A549 (cell line): Measurements from ENCODE around the gene DENND5A. TPM values are rescaled to one million over a fixed set of nuclear protein-coding genes. Genes with fewer than 3 reads are reported as not detected.
A peak's percentile ranks its signal among the peaks of the same experiment; 100 is the strongest.

ENCODE experiments used
- ATAC-seq, 2 experiments: fragments of 200-7000 bp in 1 of 2; fragments of >200 bp in 1 of 2; cut with Nextera tagmentation in 1 of 2; cut with Tn5 transposase in 1 of 2; 3 replicates each; pipeline versions ENCODE4 v1.8.0 to v1.9.1; 2018 to 2020; ENCODE audit warnings: mild to moderate bottlenecking in 1 of 2, moderate library complexity in 1 of 2
- CTCF ChIA-PET: fragments of 300-600 bp; sonication (Branson Sonifier 250); formaldehyde crosslinking; extraction: SDS; loops from one replicate; lab custom pipeline; 2021; ENCODE audit warnings: antibody characterized with exemption, inconsistent platforms; lab: Yijun Ruan, JAX
- POLR2A ChIA-PET: fragments of 350-600 bp; formaldehyde crosslinking; extraction: SDS; loops from one replicate; lab custom pipeline; 2021; ENCODE audit warnings: antibody characterized with exemption, inconsistent platforms; lab: Yijun Ruan, JAX
- DNase-seq, 2 experiments: peaks; one replicate each; pipeline versions ENCODE4 v3.0.0 to v3.0.0-alpha.2; 2011 to 2016; ENCODE audit warnings: low read depth in 1 of 2, low spot score in 1 of 2
- FAIRE-seq: peaks from 2 replicates; lab custom pipeline; 2011; peaks lifted over from hg19 to GRCh38; lab: Jason Lieb, UNC
- H3K27ac ChIP-seq, 2 experiments: fragments of >200 bp; sonication (Bioruptor Twin); formaldehyde crosslinking; 3 replicates each; pipeline ENCODE4 v1.5.1; 2016 to 2017
- H3K4me1 ChIP-seq: fragments of >200 bp; sonication (Bioruptor Twin); formaldehyde crosslinking; 3 replicates; pipeline ENCODE4 v1.6.1; 2016
- H3K4me2 ChIP-seq: fragments of >200 bp; sonication (Bioruptor Twin); formaldehyde crosslinking; 3 replicates; pipeline ENCODE4 v1.6.1; 2016
- H3K4me3 ChIP-seq: fragments of >200 bp; sonication (Bioruptor Twin); formaldehyde crosslinking; 3 replicates; pipeline ENCODE4 v1.5.1; 2016
- H3K9me3 ChIP-seq: fragments of >200 bp; sonication (Bioruptor Twin); formaldehyde crosslinking; 3 replicates; pipeline ENCODE4 v1.6.1; 2016
- CEBPB ChIP-seq, 2 experiments: fragments of >200 bp in 1 of 2; sonication (Bioruptor Twin) in 1 of 2; formaldehyde crosslinking in 1 of 2; IDR thresholded peaks; 2 replicates each; pipeline ENCODE4 v1.6.1; 2012 to 2016
- FOSL2 ChIP-seq, 2 experiments: fragments of 450-650 bp in 1 of 2; fragments of >200 bp in 1 of 2; sonication (Bioruptor Twin) in 1 of 2; formaldehyde crosslinking; IDR thresholded peaks; 2 replicates each; pipeline versions ENCODE4 v1.5.0 to v1.6.1; 2016 to 2020; ENCODE audit warnings: mild to moderate bottlenecking in 1 of 2, moderate library complexity in 1 of 2
- GATA3 ChIP-seq: IDR thresholded peaks from 2 replicates; pipeline ENCODE4 v1.6.1; 2012; ENCODE audit warnings: borderline replicate concordance
- KDM1A ChIP-seq: fragments of 200-600 bp; sonication (generic); IDR thresholded peaks from 2 replicates; pipeline ENCODE4 v1.6.1; 2016; ENCODE audit warnings: low read depth, mild to moderate bottlenecking
- KDM5A ChIP-seq: fragments of 200-600 bp; sonication (generic); IDR thresholded peaks from 2 replicates; pipeline ENCODE4 v1.6.1; 2016; ENCODE audit warnings: antibody characterized with exemption, mild to moderate bottlenecking
- MAFK ChIP-seq: fragments of 450-650 bp; IDR thresholded peaks from 2 replicates; pipeline ENCODE4 v1.6.1; 2014; ENCODE audit not compliant: partially characterized antibody
- MYC ChIP-seq: IDR thresholded peaks from 2 replicates; pipeline ENCODE4 v1.6.1; 2012; ENCODE audit warnings: mild to moderate bottlenecking, inconsistent platforms, low read length, improper control_type of control experiment, borderline replicate concordance
- PHF8 ChIP-seq: fragments of 200-600 bp; sonication (generic); IDR thresholded peaks from 2 replicates; pipeline ENCODE4 v1.6.1; 2016; ENCODE audit warnings: low read depth, mild to moderate bottlenecking, antibody characterized with exemption, moderate library complexity, borderline replicate concordance
- RNF2 ChIP-seq: fragments of 200-600 bp; sonication (generic); IDR thresholded peaks from 2 replicates; pipeline ENCODE4 v1.6.1; 2016; ENCODE audit warnings: low read depth, mild to moderate bottlenecking, antibody characterized with exemption, moderate library complexity, borderline replicate concordance
- SMC3 ChIP-seq: fragments of >200 bp; sonication (Bioruptor Twin); formaldehyde crosslinking; IDR thresholded peaks from 3 replicates; pipeline ENCODE4 v1.6.1; 2018; ENCODE audit warnings: inconsistent platforms
- SREBF2 ChIP-seq: fragments of 450-650 bp; IDR thresholded peaks from 2 replicates; pipeline ENCODE4 v1.6.1; 2014; ENCODE audit warnings: mild to moderate bottlenecking, moderate library complexity
- TFCP2L1 ChIP-seq: fragments of 250-450 bp; sonication (Bioruptor Pico); IDR thresholded peaks from 2 replicates; pipeline ENCODE4 v1.5.0; 2021; ENCODE audit warnings: mild to moderate bottlenecking
- TP53 ChIP-seq: fragments of 250-450 bp; sonication (Bioruptor Pico); IDR thresholded peaks from 2 replicates; pipeline ENCODE4 v1.5.0; 2021; ENCODE audit warnings: mild to moderate bottlenecking, moderate library complexity
- ZC3H11A ChIP-seq: fragments of 450-650 bp; IDR thresholded peaks from 2 replicates; pipeline ENCODE4 v1.6.1; 2014; ENCODE audit warnings: antibody characterized with exemption, mild to moderate bottlenecking
- WGBS: methylation state at CpG from one replicate; pipeline ENCODE4 v1.1.6; 2017; ENCODE audit errors: missing lambda C conversion rate; 5-methylcytosine and 5-hydroxymethylcytosine counted together
- polyA plus RNA-seq, 4 experiments: library from polyadenylated mRNA; depleted of rRNA in 3 of 4; stranded (reverse); fragments of >200 nt; fragmentation: RNase III in 1 of 4; extraction: RNeasy Plus Mini Kit Qiagen cat#74134 plus additional on column Dnase treatment in 1 of 4; gene quantifications; 2 replicates in 3 of 4; 3 replicates in 1 of 4; pipeline ENCODE4 v1.2.3, GENCODE V29; 2011 to 2017
- TF ChIP-seq, protein P1 (sequence below): IDR thresholded peaks from 2 replicates; pipeline ENCODE4 v1.6.1; 2012
- TF ChIP-seq, protein P2 (sequence below): fragments of >200 bp; sonication (Bioruptor Twin); formaldehyde crosslinking; IDR thresholded peaks from 2 replicates; pipeline ENCODE4 v1.6.1; 2016
- TF ChIP-seq, protein P3 (sequence below): IDR thresholded peaks from 2 replicates; pipeline ENCODE4 v1.6.1; 2012; ENCODE audit warnings: low read depth, borderline replicate concordance
- TF ChIP-seq, protein P4 (sequence below): fragments of 200-600 bp; sonication (generic); IDR thresholded peaks from 2 replicates; pipeline ENCODE4 v1.6.1; 2016; ENCODE audit warnings: antibody characterized with exemption, mild to moderate bottlenecking, moderate library complexity

DENND5A gene
- polyA plus RNA-seq, 2 of the 4 experiments (the other 2 are of a cell fraction): 36.6 to 88.7 TPM

GRCh38 chr11:9301720-9302119 is 36.6 kb upstream of the DENND5A start:
- no peak overlapping the region for H3K4me2 ChIP-seq
- WGBS: 90% methylated on average over 7 of the region's 10 CpGs
- H3K9me3 ChIP-seq: no peaks in the 10 kb centered on the region
- no peaks in the 10 kb centered on the region for H3K4me1 ChIP-seq
- H3K27ac ChIP-seq: no peak overlapping the region
- H3K4me3 ChIP-seq: no peak overlapping the region
- DNase-seq: no peak
- ChIA-PET CTCF (interaction anchor here (1.0 kb wide), 1 partner anchor 206 kb away, joined by 3 read pairs; no protein-coding TSS in a partner anchor), POLR2A (no interaction called here)
- ATAC-seq: no peak
- no peak for FAIRE-seq
- no peak for TF ChIP-seq ZC3H11A
- no peak for TF ChIP-seq MYC
- no peak for TF ChIP-seq KDM5A
- TF ChIP-seq TP53 (CRISPR knock-in tag): no peak
- TF ChIP-seq RNF2: no peak
- TF ChIP-seq, protein P1, sequence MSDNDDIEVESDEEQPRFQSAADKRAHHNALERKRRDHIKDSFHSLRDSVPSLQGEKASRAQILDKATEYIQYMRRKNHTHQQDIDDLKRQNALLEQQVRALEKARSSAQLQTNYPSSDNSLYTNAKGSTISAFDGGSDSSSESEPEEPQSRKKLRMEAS: no peak
- TF ChIP-seq, all 56 proteins: peak for 0

DNA sequence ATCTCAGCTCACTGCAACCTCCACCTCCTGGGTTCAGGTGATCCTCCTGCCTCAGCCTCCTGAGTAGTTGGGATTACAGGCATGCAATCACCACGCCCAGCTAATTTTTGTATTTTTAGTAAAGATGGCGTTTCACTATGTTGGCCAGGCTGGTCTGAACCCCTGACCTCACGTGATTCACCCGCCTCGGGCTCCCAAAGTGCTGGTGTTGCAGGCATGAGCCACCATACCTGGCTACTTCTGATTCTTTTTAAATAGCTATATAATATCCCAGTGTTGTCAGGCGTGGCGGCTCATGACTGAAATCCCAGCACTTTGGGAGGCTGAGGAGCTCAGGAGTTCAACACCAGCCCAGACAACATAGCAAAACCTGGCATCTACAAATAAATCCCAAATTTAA is 28.5 kb upstream of the DENND5A start:
- no peak for DNase-seq
- no peaks in the 10 kb centered on the region for H3K9me3 ChIP-seq
- no peak for FAIRE-seq
- TF ChIP-seq KDM1A (no peak), FOSL2 (IDR thresholded peaks at IDR 0.05) (no peak), FOSL2 (CRISPR knock-in tag; IDR thresholded peaks at IDR 0.05) (no peak), SMC3 (no peak), PHF8 (no peak), CEBPB (IDR thresholded peaks at IDR 0.05) (no peak)
- TF ChIP-seq, protein P2, sequence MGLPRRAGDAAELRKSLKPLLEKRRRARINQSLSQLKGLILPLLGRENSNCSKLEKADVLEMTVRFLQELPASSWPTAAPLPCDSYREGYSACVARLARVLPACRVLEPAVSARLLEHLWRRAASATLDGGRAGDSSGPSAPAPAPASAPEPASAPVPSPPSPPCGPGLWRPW: no peak
- TF ChIP-seq, protein P1: no peak
- TF ChIP-seq, protein P3, sequence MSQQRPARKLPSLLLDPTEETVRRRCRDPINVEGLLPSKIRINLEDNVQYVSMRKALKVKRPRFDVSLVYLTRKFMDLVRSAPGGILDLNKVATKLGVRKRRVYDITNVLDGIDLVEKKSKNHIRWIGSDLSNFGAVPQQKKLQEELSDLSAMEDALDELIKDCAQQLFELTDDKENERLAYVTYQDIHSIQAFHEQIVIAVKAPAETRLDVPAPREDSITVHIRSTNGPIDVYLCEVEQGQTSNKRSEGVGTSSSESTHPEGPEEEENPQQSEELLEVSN: no peak
- TF ChIP-seq, protein P4, sequence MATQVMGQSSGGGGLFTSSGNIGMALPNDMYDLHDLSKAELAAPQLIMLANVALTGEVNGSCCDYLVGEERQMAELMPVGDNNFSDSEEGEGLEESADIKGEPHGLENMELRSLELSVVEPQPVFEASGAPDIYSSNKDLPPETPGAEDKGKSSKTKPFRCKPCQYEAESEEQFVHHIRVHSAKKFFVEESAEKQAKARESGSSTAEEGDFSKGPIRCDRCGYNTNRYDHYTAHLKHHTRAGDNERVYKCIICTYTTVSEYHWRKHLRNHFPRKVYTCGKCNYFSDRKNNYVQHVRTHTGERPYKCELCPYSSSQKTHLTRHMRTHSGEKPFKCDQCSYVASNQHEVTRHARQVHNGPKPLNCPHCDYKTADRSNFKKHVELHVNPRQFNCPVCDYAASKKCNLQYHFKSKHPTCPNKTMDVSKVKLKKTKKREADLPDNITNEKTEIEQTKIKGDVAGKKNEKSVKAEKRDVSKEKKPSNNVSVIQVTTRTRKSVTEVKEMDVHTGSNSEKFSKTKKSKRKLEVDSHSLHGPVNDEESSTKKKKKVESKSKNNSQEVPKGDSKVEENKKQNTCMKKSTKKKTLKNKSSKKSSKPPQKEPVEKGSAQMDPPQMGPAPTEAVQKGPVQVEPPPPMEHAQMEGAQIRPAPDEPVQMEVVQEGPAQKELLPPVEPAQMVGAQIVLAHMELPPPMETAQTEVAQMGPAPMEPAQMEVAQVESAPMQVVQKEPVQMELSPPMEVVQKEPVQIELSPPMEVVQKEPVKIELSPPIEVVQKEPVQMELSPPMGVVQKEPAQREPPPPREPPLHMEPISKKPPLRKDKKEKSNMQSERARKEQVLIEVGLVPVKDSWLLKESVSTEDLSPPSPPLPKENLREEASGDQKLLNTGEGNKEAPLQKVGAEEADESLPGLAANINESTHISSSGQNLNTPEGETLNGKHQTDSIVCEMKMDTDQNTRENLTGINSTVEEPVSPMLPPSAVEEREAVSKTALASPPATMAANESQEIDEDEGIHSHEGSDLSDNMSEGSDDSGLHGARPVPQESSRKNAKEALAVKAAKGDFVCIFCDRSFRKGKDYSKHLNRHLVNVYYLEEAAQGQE: no peak
- H3K4me1 ChIP-seq: no peaks in the 10 kb centered on the region
- ChIA-PET CTCF (interaction anchor here (1.0 kb wide), 1 partner anchor 8 kb away, joined by 3 read pairs; no protein-coding TSS in a partner anchor), POLR2A (no interaction called here)
- WGBS: 93% methylated on average over 7 of the region's 7 CpGs
- no peak for ATAC-seq
- no peak overlapping the region for H3K4me3 ChIP-seq
- no peak overlapping the region for H3K4me2 ChIP-seq
- H3K27ac ChIP-seq: no peak overlapping the region

- no peak for DNase-seq
- ChIA-PET CTCF (interaction anchor here (0.6 to 1.7 kb wide), 5 partner anchors 8 to 221 kb away, joined by 3 to 4 read pairs (median 3); no protein-coding TSS in a partner anchor), POLR2A (no interaction called here)
- H3K9me3 ChIP-seq: no peaks in the 10 kb centered on the region
- WGBS: 92% methylated on average over 14 of the region's 14 CpGs
- H3K27ac ChIP-seq: no peak overlapping the region
- ATAC-seq: peak; percentile 55 to 62; a peak in 2 of 6 replicates
- no peak for FAIRE-seq
- H3K4me2 ChIP-seq: no peak overlapping the region
- TF ChIP-seq MAFK (no peak), SREBF2 (no peak), TFCP2L1 (CRISPR knock-in tag) (no peak), GATA3 (no peak)
- H3K4me1 ChIP-seq: no peaks in the 10 kb centered on the region
- no peak overlapping the region for H3K4me3 ChIP-seq
These were observed 20.9 kb upstream of the DENND5A start for GRCh38 chr11:9285850-9286587.
